ENCODE results near the gene SYCP2L. TPM values are rescaled to one million over a fixed set of nuclear protein-coding genes. Genes with fewer than 3 reads are reported as not detected.

The SYCP2L gene
- total and polyA plus RNA-seq, 9 of the 15 experiments (the other 6 are each of a cell fraction or from before 2014, with no cell fraction given), result 12.4 to 46.9 (median 22.0) TPM

- TF ChIP-seq THAP12 (CRISPR knock-in tag; IDR thresholded peaks at IDR 0.05) (peak; percentile 78), SPI1 (IDR thresholded peaks at IDR 0.05; ENCODE audit: borderline replicate concordance, low read depth, low read length) (peak; percentile 55; the same call in 1 of the 2 replicates), SNAPC5 (CRISPR knock-in tag; IDR thresholded peaks at IDR 0.05) (no peak), ZC3H4 (CRISPR knock-in tag; IDR thresholded peaks at IDR 0.05; ENCODE audit: borderline replicate concordance) (no peak), ZNF408 (CRISPR knock-in tag; IDR thresholded peaks at IDR 0.05; ENCODE audit: low read depth) (no peak), ZNF133 (CRISPR knock-in tag; IDR thresholded peaks at IDR 0.05) (no peak), SMARCC2 (IDR thresholded peaks at IDR 0.05; ENCODE audit: low read depth) (no peak; the same call in 1 of the 2 replicates), ARID1B (IDR thresholded peaks at IDR 0.05) (0 out of 2 replicates have a peak, but pooled peaks have one; percentile 33), NCOA2 (IDR thresholded peaks at IDR 0.05; ENCODE audit: partially characterized antibody in 2 of 2) (no peak), SREBF1 (IDR thresholded peaks at IDR 0.05; ENCODE audit: borderline replicate concordance, low read depth, low read length) (no peak), MXD1 (CRISPR knock-in tag; IDR thresholded peaks at IDR 0.05; ENCODE audit: borderline replicate concordance, poor library complexity, severe bottlenecking) (no peak), ADNP (tag; IDR thresholded peaks at IDR 0.05) (peak; percentile 71), DPF2 (IDR thresholded peaks at IDR 0.05) (peak; percentile 62), ATF7 (IDR thresholded peaks at IDR 0.05) (peak; percentile 94), HES1 (IDR thresholded peaks at IDR 0.05; ENCODE audit: low read depth) (peak; percentile 35; the same call in 1 of the 2 replicates), ELK1 (CRISPR knock-in tag; IDR thresholded peaks at IDR 0.05) (no peak), ETS1 (conservative IDR thresholded peaks at IDR 0.05; ENCODE audit: control insufficient read depth, low read depth, low read length) (no peak), SIN3A (IDR thresholded peaks at IDR 0.05; ENCODE audit: borderline replicate concordance in 2 of 2, control insufficient read depth in 1 of 2, low read depth in 2 of 2, low read length in 2 of 2) (peak; percentile 57 to 63; a peak in 2 of 4 replicates), MTF1 (CRISPR knock-in tag; IDR thresholded peaks at IDR 0.05; ENCODE audit: borderline replicate concordance) (no peak), TCFL5 (CRISPR knock-in tag; conservative IDR thresholded peaks at IDR 0.05) (no peak), CTBP1 (IDR thresholded peaks at IDR 0.05; ENCODE audit: borderline replicate concordance) (peak; percentile 78)
These were observed at the start of gene SYCP2L (continued) for GRCh38 chr6:10886691-10887502.
